ENCODE data around the gene PCCA. TPM values are rescaled to one million over a fixed set of nuclear protein-coding genes. Genes with fewer than 3 reads are reported as not detected.

PCCA gene
- total RNA-seq, 5 donors from 2014 or later (not counting 1 experiment from before 2014, with no cell fraction given) = 7.6 to 16.8 (median 10.2) TPM

- WGBS (ENCODE audit: insufficient coverage) = no CpG with 5 or more reads among the region's 1 CpG
- no peak overlapping the region for H3K4me3 Mint-ChIP-seq
- peaks cover 50% of the 10 kb centered on the region for H3K36me3 Mint-ChIP-seq
- DNase-seq (no peak), ATAC-seq (replicated peaks in 1 of 4) (no peak)
- no peaks in the 10 kb centered on the region for H3K4me1 ChIP-seq (ENCODE audit: control insufficient read depth in 1 of 2, extremely low read depth in 1 of 2, insufficient read depth in 2 of 2, low read length in 2 of 2)
- no peak overlapping the region for H3K27ac Mint-ChIP-seq
- H3K9me3 Mint-ChIP-seq = peaks cover 0 to 10% (median 6%) of the 10 kb centered on the region in 3 donors
- H3K9me3 ChIP-seq = peaks cover 3% of the 10 kb centered on the region
- H3K27me3 Mint-ChIP-seq = no peaks in the 10 kb centered on the region
- no peak overlapping the region for H3K4me3 ChIP-seq (ENCODE audit: control insufficient read depth in 1 of 2, extremely low read depth in 1 of 2, low read length in 1 of 2)
- no peak overlapping the region for H3K27ac ChIP-seq (ENCODE audit: low read length)
- POLR2A ChIA-PET = interaction anchor here in 1 of 2 donors (0.6 kb wide), 1 partner anchor 185 kb away, joined by 3 read pairs; no protein-coding TSS in a partner anchor
- H3K36me3 ChIP-seq (ENCODE audit: control insufficient read depth in 2 of 2, extremely low read depth in 1 of 2, insufficient read depth in 1 of 2, low read length in 1 of 2) = no peaks in the 10 kb centered on the region
- CTCF ChIA-PET = no interaction called here
- no peaks in the 10 kb centered on the region for H3K27me3 ChIP-seq (replicated peaks in 1 of 2; ENCODE audit: control insufficient read depth in 2 of 2, extremely low read depth in 1 of 2, insufficient read depth in 2 of 2, low read length in 1 of 2)
- H3K4me1 Mint-ChIP-seq = peaks cover 0 to 8% (median 0%) of the 10 kb centered on the region in 3 donors
Measured at GRCh38 chr13:100333141-100333540, 244.2 kb downstream of the PCCA start.

GRCh38 chr13:100334214-100334613 is 245.3 kb downstream of the PCCA start:
- Mint-ChIP-seq H3K9me3 (peaks cover 0 to 10% (median 6%) of the 10 kb centered on the region in 3 donors), H3K4me3 (no peak overlapping the region), H3K27me3 (no peaks in the 10 kb centered on the region), H3K4me1 (peaks cover 0 to 8% (median 0%) of the 10 kb centered on the region in 3 donors), H3K27ac (no peak overlapping the region), H3K36me3 (peaks cover 44% of the 10 kb centered on the region)
- Histone ChIP-seq H3K9me3 (peaks cover 3% of the 10 kb centered on the region), H3K4me3 (ENCODE audit: control insufficient read depth in 1 of 2, extremely low read depth in 1 of 2, low read length in 1 of 2) (no peak overlapping the region), H3K4me1 (ENCODE audit: control insufficient read depth in 1 of 2, extremely low read depth in 1 of 2, insufficient read depth in 2 of 2, low read length in 2 of 2) (no peaks in the 10 kb centered on the region), H3K27ac (ENCODE audit: low read length) (no peak overlapping the region), H3K36me3 (ENCODE audit: control insufficient read depth in 2 of 2, extremely low read depth in 1 of 2, insufficient read depth in 1 of 2, low read length in 1 of 2) (no peaks in the 10 kb centered on the region), H3K27me3 (replicated peaks in 1 of 2; ENCODE audit: control insufficient read depth in 2 of 2, extremely low read depth in 1 of 2, insufficient read depth in 2 of 2, low read length in 1 of 2) (no peaks in the 10 kb centered on the region)
- WGBS (ENCODE audit: insufficient coverage) = no CpG with 5 or more reads among the region's 1 CpG
- ATAC-seq (replicated peaks in 1 of 4) (no peak), DNase-seq (no peak)
- ChIA-PET POLR2A (no interaction called here), CTCF (no interaction called here)

GRCh38 chr13:100336795-100337516 is 248.1 kb downstream of the PCCA start:
- Mint-ChIP-seq H3K27ac (no peak overlapping the region), H3K27me3 (no peaks in the 10 kb centered on the region), H3K4me1 (peaks cover 17 to 26% (median 21%) of the 10 kb centered on the region in 3 donors), H3K36me3 (peaks cover 42% of the 10 kb centered on the region), H3K9me3 (peaks cover 0 to 10% (median 6%) of the 10 kb centered on the region in 3 donors), H3K4me3 (no peak overlapping the region)
- Histone ChIP-seq H3K4me1 (ENCODE audit: control insufficient read depth in 1 of 2, extremely low read depth in 1 of 2, insufficient read depth in 2 of 2, low read length in 2 of 2) (peaks cover 0 to 8% of the 10 kb centered on the region in 2 experiments), H3K27me3 (replicated peaks in 1 of 2; ENCODE audit: control insufficient read depth in 2 of 2, extremely low read depth in 1 of 2, insufficient read depth in 2 of 2, low read length in 1 of 2) (no peaks in the 10 kb centered on the region), H3K36me3 (ENCODE audit: control insufficient read depth in 2 of 2, extremely low read depth in 1 of 2, insufficient read depth in 1 of 2, low read length in 1 of 2) (no peaks in the 10 kb centered on the region), H3K9me3 (peaks cover 3% of the 10 kb centered on the region), H3K27ac (ENCODE audit: low read length) (no peak overlapping the region), H3K4me3 (ENCODE audit: control insufficient read depth in 1 of 2, extremely low read depth in 1 of 2, low read length in 1 of 2) (no peak overlapping the region)
- ATAC-seq (replicated peaks in 1 of 4) = no peak
- CTCF ChIA-PET = no interaction called here
- WGBS (ENCODE audit: insufficient coverage) = 86% methylated on average over 5 of the region's 9 CpGs
- POLR2A ChIA-PET = interaction anchor here in 1 of 2 donors (0.6 kb wide), 1 partner anchor 59 kb away, joined by 4 read pairs; no protein-coding TSS in a partner anchor
- no peak for DNase-seq

- Mint-ChIP-seq H3K27me3 (no peaks in the 10 kb centered on the region), H3K36me3 (peaks cover 37% of the 10 kb centered on the region), H3K9me3 (peaks cover 0 to 7% (median 6%) of the 10 kb centered on the region in 3 donors), H3K4me3 (no peak overlapping the region), H3K4me1 (peaks cover 17 to 26% (median 21%) of the 10 kb centered on the region in 3 donors), H3K27ac (no peak overlapping the region)
- WGBS (ENCODE audit: insufficient coverage) = no CpG with 5 or more reads among the region's 1 CpG
- ChIA-PET POLR2A (no interaction called here), CTCF (no interaction called here)
- H3K4me1 ChIP-seq (ENCODE audit: control insufficient read depth in 1 of 2, extremely low read depth in 1 of 2, insufficient read depth in 2 of 2, low read length in 2 of 2) = peaks cover 0 to 8% of the 10 kb centered on the region in 2 experiments
- H3K27me3 ChIP-seq (replicated peaks in 1 of 2; ENCODE audit: control insufficient read depth in 2 of 2, extremely low read depth in 1 of 2, insufficient read depth in 2 of 2, low read length in 1 of 2) = no peaks in the 10 kb centered on the region
- DNase-seq (no peak), ATAC-seq (replicated peaks in 1 of 4) (no peak)
- H3K27ac ChIP-seq (ENCODE audit: low read length) = no peak overlapping the region
- peaks cover 3% of the 10 kb centered on the region for H3K9me3 ChIP-seq
- H3K4me3 ChIP-seq (ENCODE audit: control insufficient read depth in 1 of 2, extremely low read depth in 1 of 2, low read length in 1 of 2) = no peak overlapping the region
- H3K36me3 ChIP-seq (ENCODE audit: control insufficient read depth in 2 of 2, extremely low read depth in 1 of 2, insufficient read depth in 1 of 2, low read length in 1 of 2) = peaks cover 0 to 2% of the 10 kb centered on the region in 2 donors
Measured at GRCh38 chr13:100338275-100338674, 249.4 kb downstream of the PCCA start.

- ChIA-PET POLR2A (no interaction called here), CTCF (interaction anchor here in 1 of 2 donors (0.6 kb wide), 1 partner anchor 332 kb away, joined by 3 read pairs; no protein-coding TSS in a partner anchor)
- Mint-ChIP-seq H3K27me3 (no peaks in the 10 kb centered on the region), H3K4me1 (peaks cover 17 to 21% (median 19%) of the 10 kb centered on the region in 3 donors), H3K27ac (no peak overlapping the region), H3K36me3 (peaks cover 31% of the 10 kb centered on the region), H3K4me3 (no peak overlapping the region), H3K9me3 (peaks cover 0 to 4% (median 3%) of the 10 kb centered on the region in 3 donors)
- no peaks in the 10 kb centered on the region for H3K27me3 ChIP-seq (replicated peaks in 1 of 2; ENCODE audit: control insufficient read depth in 2 of 2, extremely low read depth in 1 of 2, insufficient read depth in 2 of 2, low read length in 1 of 2)
- H3K36me3 ChIP-seq (ENCODE audit: control insufficient read depth in 2 of 2, extremely low read depth in 1 of 2, insufficient read depth in 1 of 2, low read length in 1 of 2) = peaks cover 2 to 5% of the 10 kb centered on the region in 2 donors
- no peak overlapping the region for H3K27ac ChIP-seq (ENCODE audit: low read length)
- peaks cover 0 to 8% of the 10 kb centered on the region in 2 experiments for H3K4me1 ChIP-seq (ENCODE audit: control insufficient read depth in 1 of 2, extremely low read depth in 1 of 2, insufficient read depth in 2 of 2, low read length in 2 of 2)
- ATAC-seq (replicated peaks in 1 of 4) (no peak), DNase-seq (no peak)
- H3K4me3 ChIP-seq (ENCODE audit: control insufficient read depth in 1 of 2, extremely low read depth in 1 of 2, low read length in 1 of 2) = no peak overlapping the region
- 100% methylated on average over 1 of the region's 8 CpGs for WGBS (ENCODE audit: insufficient coverage)
- peaks cover 3% of the 10 kb centered on the region for H3K9me3 ChIP-seq
Measured at GRCh38 chr13:100339411-100339940, 250.6 kb downstream of the PCCA start.

- no peaks in the 10 kb centered on the region for H3K9me3 ChIP-seq
- ChIA-PET POLR2A (no interaction called here), CTCF (no interaction called here)
- no peaks in the 10 kb centered on the region for H3K27me3 ChIP-seq (replicated peaks in 1 of 2; ENCODE audit: control insufficient read depth in 2 of 2, extremely low read depth in 1 of 2, insufficient read depth in 2 of 2, low read length in 1 of 2)
- H3K27me3 Mint-ChIP-seq = no peaks in the 10 kb centered on the region
- H3K27ac Mint-ChIP-seq = no peak overlapping the region
- H3K4me3 ChIP-seq (ENCODE audit: control insufficient read depth in 1 of 2, extremely low read depth in 1 of 2, low read length in 1 of 2) = no peak overlapping the region
- DNase-seq (no peak), ATAC-seq (replicated peaks in 1 of 4) (no peak)
- no peaks in the 10 kb centered on the region for H3K9me3 Mint-ChIP-seq
- peak overlapping the region in 2 of 3 donors; percentile 6 to 26 for H3K4me3 Mint-ChIP-seq
- H3K36me3 ChIP-seq (ENCODE audit: control insufficient read depth in 2 of 2, extremely low read depth in 1 of 2, insufficient read depth in 1 of 2, low read length in 1 of 2) = peaks cover 2 to 5% of the 10 kb centered on the region in 2 donors
- no peak overlapping the region for H3K27ac ChIP-seq (ENCODE audit: low read length)
- peaks cover 31% of the 10 kb centered on the region for H3K36me3 Mint-ChIP-seq
- H3K4me1 ChIP-seq (ENCODE audit: control insufficient read depth in 1 of 2, extremely low read depth in 1 of 2, insufficient read depth in 2 of 2, low read length in 2 of 2) = peaks cover 0 to 8% of the 10 kb centered on the region in 2 experiments
- peaks cover 17 to 21% (median 18%) of the 10 kb centered on the region in 3 donors for H3K4me1 Mint-ChIP-seq
- WGBS (ENCODE audit: insufficient coverage) = no CpG with 5 or more reads among the region's 2 CpGs
Measured at GRCh38 chr13:100340865-100341264, 252.0 kb downstream of the PCCA start.

Measured in T-cell (primary cell).